UCSD-AML1 (cell line): ENCODE measurements around the gene ACTR3C.
"Not testable (repeated sequence)": the region's sequence is repeated elsewhere in the genome, so short reads cannot be mapped to it uniquely, and the experiment has no call there.

Experiments used
- DNase-seq: peaks from one replicate; lab custom pipeline; 2025; ENCODE audit not compliant: unreplicated experiment; lab: John Stamatoyannopoulos, UW

The ACTR3C gene

DNA sequence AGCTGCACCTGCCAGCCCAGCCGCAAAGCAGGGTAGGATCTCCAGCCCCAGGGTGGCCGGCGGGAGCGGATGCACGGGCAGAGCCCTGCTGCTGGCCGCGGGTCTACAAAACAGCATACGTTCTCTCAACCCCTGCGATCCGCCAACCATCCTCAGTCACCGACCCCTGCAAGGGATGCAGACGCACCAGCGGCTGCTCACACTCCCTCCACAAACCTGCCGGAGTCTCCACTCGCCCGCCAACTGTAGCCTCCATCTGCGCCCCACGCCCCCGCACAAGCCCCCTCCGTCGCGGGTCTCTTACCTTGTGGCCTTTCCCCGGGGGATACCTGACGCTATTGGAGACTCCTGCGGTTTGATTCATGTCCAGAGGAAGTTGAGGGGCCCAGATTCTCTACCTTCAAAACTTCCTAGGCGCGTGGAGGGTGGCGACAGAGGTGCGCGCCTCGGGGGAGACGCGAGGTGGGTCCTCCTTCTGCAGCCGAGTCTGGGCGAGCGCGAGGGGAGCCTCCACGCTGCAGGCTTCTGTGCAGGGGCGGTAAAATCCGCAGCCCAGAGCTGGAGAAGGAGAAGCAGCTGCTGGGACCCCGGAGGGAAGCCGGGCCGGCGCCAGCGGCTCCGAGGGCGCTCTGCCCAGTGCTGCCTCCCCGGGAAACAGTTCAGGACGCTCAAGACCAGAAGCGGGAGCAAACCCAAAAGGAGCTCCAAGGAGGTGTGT lies 103.2 kb downstream of the ACTR3C start:
- not testable (repeated sequence) for DNase-seq

DNA sequence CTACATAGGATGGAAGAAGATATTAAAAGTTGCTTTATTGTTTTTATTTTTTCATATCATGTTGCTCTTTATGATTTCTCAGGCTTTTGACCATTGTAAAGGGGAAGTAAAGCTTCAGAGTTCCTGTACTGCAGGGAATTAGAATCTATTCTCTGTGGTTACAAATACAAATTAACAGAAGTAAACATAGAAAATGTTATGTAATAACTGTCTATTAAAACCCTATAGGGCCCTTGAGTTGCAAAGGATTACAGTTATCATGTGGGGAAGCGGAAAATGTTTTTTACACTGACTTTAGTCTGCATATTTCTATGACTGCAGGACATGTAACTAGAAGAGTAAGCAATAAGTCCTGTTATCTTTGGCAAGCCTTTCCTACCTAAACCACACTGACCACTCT lies 116.5 kb downstream of the ACTR3C start:
- not testable (repeated sequence) for DNase-seq

DNA sequence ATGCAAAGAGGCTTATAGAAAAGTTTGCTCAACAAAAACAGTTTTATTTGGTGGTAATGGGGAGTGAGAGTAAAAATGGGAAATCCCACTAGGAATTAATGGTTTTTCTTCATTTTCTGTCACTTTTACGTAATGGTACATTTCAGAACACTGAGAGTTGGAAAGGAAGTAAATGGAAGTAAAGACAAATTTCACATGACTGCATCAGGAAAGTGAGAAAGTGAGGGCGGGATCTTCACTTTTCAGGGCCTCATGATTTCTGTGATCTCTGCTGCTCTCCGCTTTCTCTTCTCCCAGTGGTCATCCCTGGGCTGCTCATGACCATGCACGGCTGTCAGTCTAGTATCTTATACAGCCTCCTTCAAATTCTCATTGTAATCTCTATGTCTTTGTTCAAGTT lies 117.5 kb downstream of the ACTR3C start:
- not testable (repeated sequence) for DNase-seq

DNA sequence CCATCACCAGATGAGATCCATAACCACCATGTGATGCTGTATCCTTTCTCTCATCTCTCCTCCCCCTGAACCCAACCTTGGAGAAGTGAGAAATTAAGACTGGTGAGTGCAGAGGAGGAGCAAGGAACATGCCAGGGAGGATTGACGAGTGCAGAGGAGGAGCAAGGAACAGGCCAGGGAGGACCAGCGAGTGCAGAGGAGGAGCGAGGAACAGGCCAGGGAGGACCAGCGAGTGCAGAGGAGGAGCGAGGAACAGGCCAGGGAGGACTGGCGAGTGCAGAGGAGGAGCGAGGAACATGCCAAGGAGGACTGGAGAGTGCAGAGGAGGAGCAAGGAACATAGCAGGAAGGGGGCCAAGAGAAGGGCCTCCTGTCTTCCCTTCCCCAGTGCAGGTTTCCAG lies 118.8 kb downstream of the ACTR3C start:
- DNase-seq: not testable (repeated sequence)

DNA sequence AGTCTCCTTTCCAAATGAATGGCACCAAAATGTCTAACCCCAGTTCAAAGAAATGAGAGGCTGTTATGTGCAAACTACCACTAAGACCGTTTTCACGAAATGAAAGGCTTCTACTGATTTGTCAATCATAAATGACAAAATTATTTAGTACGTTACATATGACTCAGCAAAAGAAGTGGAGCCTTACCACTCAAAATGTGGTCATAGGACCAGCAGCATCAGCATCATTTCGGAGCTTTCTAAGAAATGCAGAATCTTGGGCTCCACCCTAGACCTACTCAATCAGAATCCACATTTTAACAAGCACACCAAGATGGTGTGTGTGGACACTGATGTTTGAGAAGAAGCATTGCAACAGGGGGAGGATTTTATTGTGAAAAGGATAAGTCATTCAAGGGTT lies 120.5 kb downstream of the ACTR3C start:
- DNase-seq: not testable (repeated sequence)
